ENCODE results near the gene NEURL1B. TPM values are rescaled to one million over a fixed set of nuclear protein-coding genes. Genes with fewer than 3 reads are reported as not detected.

NEURL1B gene
- total RNA-seq, 1 donor from 2014 or later, result 6.1 TPM

DNA sequence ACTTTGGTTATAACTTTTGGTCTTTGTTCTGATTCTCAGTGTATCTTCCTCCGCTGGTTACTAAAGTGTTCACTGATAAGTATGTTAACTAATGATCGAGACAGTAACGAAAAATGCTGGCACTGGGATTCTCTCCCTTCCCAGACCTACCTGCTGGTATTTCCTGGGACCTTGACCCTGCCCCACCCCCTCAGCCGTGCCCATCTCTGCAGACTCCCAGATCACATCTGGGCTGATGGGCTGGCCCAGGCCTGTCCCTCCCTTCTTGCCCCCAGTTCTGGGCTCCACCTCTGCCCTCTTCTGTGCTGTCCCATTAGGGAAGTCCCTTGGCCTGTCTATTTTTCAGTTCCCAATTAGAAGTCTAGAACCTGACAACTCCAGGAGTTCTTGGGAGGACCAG, 46.9 kb downstream of the NEURL1B start:
- no peaks in the 10 kb centered on the region for H3K9me3 Mint-ChIP-seq
- no peak for TF ChIP-seq CTCF (conservative IDR thresholded peaks at IDR 0.05)
- peaks cover 1% of the 10 kb centered on the region for H3K36me3 Mint-ChIP-seq (ENCODE audit: low read depth)
- H3K4me3 Mint-ChIP-seq, result no peak overlapping the region
- H3K4me1 Mint-ChIP-seq, result peaks cover 1% of the 10 kb centered on the region
- H3K27ac Mint-ChIP-seq (ENCODE audit: unreplicated experiment), result peak overlapping the region; percentile 69
- peaks cover 8% of the 10 kb centered on the region for H3K27me3 Mint-ChIP-seq (ENCODE audit: low read depth)
- no peak for DNase-seq (ENCODE audit: low read depth, low spot score)

DNA sequence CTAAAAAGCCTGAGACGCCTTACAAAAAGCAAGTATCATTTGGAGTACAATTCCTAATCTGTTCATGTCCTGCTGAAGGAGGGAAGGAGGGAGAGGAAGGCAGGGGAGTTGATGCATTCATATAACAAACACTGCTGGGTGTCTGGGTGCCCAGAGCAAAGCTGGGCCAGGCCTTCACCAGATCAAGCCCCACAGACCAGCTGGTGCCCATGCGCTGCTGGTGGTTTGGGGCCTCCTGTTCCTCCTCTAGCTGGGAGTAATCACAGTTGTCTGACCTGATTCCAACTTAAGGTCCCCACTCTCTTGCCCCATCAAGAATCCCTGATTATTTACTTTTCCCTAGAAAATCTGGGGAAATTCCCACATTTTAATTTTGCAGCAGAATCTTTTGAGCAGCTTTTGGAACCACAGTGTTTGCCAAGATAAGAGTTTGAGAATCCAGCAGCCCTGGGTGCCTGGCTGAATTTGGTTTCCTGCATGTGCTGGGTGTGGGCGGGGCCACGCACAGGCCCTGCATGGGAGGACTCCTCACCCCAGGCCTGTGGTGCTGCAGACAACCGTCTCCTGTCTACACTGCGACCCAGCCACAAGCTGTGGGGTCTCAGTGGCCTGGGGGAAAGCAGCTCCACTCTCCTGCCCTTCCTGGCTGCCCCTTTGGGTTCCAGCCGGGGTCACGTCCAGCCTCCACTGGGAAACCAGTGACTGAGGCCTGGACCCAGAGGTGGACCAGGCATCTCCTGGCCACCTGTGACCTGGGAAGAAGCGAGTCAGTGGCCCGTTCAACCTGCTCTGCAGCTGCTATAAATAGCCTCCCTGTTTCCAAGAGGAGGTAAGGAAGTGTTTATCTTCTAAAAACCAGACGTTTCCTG, 47.5 kb downstream of the NEURL1B start:
- no peak for DNase-seq (ENCODE audit: low read depth, low spot score)
- Mint-ChIP-seq H3K36me3 (ENCODE audit: low read depth) (no peaks in the 10 kb centered on the region), H3K4me1 (no peaks in the 10 kb centered on the region), H3K27ac (ENCODE audit: unreplicated experiment) (no peak overlapping the region), H3K27me3 (ENCODE audit: low read depth) (peaks cover 6% of the 10 kb centered on the region), H3K9me3 (no peaks in the 10 kb centered on the region), H3K4me3 (no peak overlapping the region)
- TF ChIP-seq CTCF (conservative IDR thresholded peaks at IDR 0.05), result no peak

GRCh38 chr5:172689218-172689572, 48.1 kb downstream of the NEURL1B start:
- no peak overlapping the region for H3K4me3 Mint-ChIP-seq
- peaks cover 5% of the 10 kb centered on the region for H3K27me3 Mint-ChIP-seq (ENCODE audit: low read depth)
- no peaks in the 10 kb centered on the region for H3K36me3 Mint-ChIP-seq (ENCODE audit: low read depth)
- H3K4me1 Mint-ChIP-seq, result no peaks in the 10 kb centered on the region
- H3K27ac Mint-ChIP-seq (ENCODE audit: unreplicated experiment), result no peak overlapping the region
- TF ChIP-seq CTCF (conservative IDR thresholded peaks at IDR 0.05), result no peak
- no peaks in the 10 kb centered on the region for H3K9me3 Mint-ChIP-seq
- no peak for DNase-seq (ENCODE audit: low read depth, low spot score)

DNA sequence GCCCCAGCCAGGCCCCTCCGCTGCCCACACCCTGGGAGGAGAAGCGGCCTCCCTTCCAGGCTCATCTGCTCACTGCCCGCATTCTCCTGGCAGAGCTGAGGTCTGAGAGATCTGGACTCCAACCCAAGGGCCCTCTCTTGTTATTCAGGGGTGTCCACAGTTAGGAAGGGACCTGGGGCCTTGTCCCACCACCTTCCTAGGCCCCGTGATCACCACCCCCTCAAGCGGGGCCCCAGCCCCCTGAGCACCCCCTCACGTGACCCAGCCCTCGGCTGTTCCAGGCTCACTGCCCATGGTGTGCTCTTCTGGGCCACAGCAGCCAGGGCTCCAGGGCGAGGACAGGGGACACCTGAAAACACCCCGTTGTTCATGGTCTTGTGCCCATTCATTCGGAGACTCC, 48.7 kb downstream of the NEURL1B start:
- no peaks in the 10 kb centered on the region for H3K27me3 Mint-ChIP-seq (ENCODE audit: low read depth)
- H3K27ac Mint-ChIP-seq (ENCODE audit: unreplicated experiment), result no peak overlapping the region
- no peaks in the 10 kb centered on the region for H3K4me1 Mint-ChIP-seq
- no peaks in the 10 kb centered on the region for H3K36me3 Mint-ChIP-seq (ENCODE audit: low read depth)
- no peak for TF ChIP-seq CTCF (conservative IDR thresholded peaks at IDR 0.05)
- H3K9me3 Mint-ChIP-seq, result no peaks in the 10 kb centered on the region
- H3K4me3 Mint-ChIP-seq, result no peak overlapping the region
- DNase-seq (ENCODE audit: low read depth, low spot score), result no peak

GRCh38 chr5:172690258-172691075, 49.4 kb downstream of the NEURL1B start:
- H3K4me1 Mint-ChIP-seq, result no peaks in the 10 kb centered on the region
- no peak overlapping the region for H3K27ac Mint-ChIP-seq (ENCODE audit: unreplicated experiment)
- TF ChIP-seq CTCF (conservative IDR thresholded peaks at IDR 0.05), result no peak
- H3K36me3 Mint-ChIP-seq (ENCODE audit: low read depth), result no peaks in the 10 kb centered on the region
- H3K27me3 Mint-ChIP-seq (ENCODE audit: low read depth), result no peaks in the 10 kb centered on the region
- H3K9me3 Mint-ChIP-seq, result no peaks in the 10 kb centered on the region
- no peak for DNase-seq (ENCODE audit: low read depth, low spot score)
- H3K4me3 Mint-ChIP-seq, result no peak overlapping the region
